HG03108 (cell line): ENCODE results near the gene UHRF1.

Experiments
- ATAC-seq: cut with Tn5 transposase; IDR thresholded peaks from one replicate; pipeline ENCODE4 v1.9.1; 2021; ENCODE audit warnings: moderate library complexity; ENCODE audit not compliant: unreplicated experiment

UHRF1 gene

GRCh38 chr19:4987256-4987655 is 78.0 kb downstream of the UHRF1 start:
- ATAC-seq: no peak

GRCh38 chr19:4987692-4988370 is 78.5 kb downstream of the UHRF1 start:
- no peak for ATAC-seq

DNA sequence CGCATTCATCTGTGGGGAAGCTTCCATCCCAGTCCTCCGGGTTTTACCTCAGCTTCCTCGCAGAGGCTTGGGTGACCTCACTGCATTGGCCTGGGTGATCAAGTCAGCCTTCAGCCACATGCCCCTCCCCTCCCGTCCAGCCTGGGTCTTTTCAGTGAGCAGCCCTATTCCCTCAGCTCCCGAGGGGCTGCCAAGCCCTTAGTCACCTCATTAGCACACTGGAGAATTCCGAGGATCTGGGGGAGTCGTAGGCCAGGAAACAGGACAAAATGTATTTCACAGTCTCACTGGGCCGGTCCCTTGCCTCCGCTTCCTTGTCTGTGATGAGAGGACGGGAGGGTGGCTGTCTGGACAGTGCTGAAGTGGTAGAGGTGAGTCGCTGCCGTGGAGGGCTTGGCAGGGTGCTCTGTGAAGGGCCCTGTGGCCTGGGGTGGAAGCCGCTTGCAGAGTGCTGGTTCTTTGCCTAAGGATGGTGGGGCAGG is 79.5 kb downstream of the UHRF1 start:
- no peak for ATAC-seq

DNA sequence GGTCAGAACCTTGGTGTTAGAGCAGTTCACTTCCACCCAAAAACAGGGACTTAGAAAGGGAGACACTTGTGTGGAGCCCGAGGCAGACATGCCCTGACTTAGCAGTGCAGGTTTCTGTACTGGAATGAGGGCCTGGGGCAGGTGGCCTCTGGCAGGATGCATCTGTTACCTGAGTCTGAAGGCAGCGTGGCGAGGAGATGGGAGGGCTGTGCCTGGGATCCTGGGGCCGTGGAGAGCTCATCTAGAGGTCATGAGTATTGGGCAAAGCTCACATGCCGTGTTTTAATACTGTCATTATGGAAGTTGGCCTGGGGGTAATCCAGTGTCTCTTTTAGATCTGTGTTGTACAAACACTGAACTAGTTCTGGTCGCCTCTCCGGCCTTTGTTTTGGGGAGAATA is 81.0 kb downstream of the UHRF1 start:
- no peak for ATAC-seq

- ATAC-seq: no peak
Observed at GRCh38 chr19:4991538-4991937, 82.2 kb downstream of the UHRF1 start.

DNA sequence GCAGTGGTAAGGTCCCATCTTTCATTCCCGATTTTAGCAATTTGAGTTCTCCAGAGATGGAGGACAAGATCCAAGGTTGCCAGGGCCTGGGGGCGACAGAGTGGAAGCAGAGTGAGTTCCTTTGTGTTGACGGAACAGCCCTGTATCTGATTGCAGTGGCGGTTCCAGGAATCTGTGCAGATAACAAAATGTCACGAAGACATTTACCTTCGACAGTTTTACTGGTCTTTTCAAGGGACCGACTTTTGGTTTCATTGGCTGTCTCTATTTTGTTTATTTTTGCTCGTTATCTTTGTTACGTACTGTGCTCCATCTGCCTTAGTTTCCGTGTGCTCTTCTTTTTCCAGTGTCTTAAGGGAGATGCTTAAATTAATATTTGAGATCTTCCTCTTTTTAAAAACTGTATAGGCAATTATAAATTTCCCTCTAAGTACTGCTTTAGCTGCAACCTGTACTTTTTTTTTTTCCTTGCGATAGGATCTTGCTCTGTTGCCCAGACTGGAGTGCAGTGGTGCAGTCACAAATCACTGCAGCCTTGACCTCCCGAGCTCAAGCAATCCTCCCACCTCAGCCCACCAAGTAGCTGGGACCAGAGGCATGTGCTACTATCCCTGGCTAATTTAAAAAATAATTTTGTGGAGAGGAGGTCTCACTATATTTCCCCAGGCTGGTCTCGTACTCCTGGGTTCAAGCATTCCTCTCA is 82.8 kb downstream of the UHRF1 start:
- ATAC-seq: no peak

DNA sequence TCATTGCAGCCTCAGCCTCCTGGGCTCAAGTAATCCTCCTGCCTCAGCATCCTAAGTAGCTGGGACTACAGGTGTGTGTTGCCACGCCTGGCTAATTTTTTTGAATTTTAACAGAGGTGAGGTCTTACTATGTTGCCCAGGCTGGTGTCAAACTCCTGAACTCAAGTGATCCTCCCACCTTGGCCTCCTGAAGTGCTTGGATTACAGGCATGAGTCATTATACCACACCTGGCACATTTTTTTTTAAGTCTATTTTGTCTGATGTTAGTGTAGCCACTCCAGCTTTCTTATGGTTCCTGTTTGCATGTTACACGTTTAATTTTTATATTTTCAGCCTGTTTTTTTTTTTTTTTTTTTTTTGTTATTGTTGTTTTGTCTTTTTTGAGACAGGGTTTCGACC is 84.4 kb downstream of the UHRF1 start:
- no peak for ATAC-seq

GRCh38 chr19:4996701-4997100 is 87.4 kb downstream of the UHRF1 start:
- ATAC-seq: no peak

DNA sequence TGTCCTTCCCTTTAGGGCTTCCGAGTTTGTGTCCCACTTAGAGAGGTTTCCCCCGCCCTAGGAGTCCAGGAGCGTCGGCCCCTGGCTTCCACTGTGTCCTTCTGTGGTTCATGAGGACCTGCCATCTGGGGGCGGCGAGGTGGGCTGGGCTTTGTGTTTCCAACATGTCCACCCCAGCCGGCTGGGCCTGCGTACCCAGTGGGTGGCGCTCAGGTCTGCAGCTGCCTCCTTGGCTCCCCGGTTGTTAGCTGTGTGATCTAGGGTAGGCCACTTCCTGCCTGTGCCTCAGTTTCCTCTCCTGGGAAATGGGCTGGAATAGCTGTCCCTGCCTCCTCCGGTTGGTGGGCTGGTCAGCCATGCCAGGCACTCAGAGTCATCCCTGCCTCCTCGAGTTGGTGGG is 88.0 kb downstream of the UHRF1 start:
- no peak for ATAC-seq

- ATAC-seq: no peak
Observed at GRCh38 chr19:5000120-5000611, 90.9 kb downstream of the UHRF1 start.

- ATAC-seq: no peak
Observed at GRCh38 chr19:5001615-5002014, 92.3 kb downstream of the UHRF1 start.

GRCh38 chr19:5002143-5002542 is 92.8 kb downstream of the UHRF1 start:
- ATAC-seq: no peak

DNA sequence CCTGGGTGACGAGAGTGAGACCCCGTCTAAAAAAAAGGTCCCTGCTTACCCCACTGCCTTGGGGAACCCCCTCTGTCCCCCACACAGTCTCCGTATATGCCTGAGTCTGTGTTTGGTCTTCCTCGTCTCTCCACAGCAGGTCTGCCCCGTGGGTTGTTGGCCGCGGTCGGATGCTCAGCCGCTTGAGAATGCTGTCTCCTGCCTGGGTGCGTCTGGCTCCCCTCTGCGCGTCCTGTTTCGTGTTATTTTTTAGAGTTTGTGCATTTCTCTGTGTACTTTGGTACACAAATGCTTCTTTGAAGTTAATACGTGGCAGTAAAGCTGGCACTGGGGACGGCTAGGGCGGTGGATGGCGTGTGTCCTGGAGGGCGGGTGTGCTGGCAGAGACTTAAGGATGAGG is 94.5 kb downstream of the UHRF1 start:
- no peak for ATAC-seq

DNA sequence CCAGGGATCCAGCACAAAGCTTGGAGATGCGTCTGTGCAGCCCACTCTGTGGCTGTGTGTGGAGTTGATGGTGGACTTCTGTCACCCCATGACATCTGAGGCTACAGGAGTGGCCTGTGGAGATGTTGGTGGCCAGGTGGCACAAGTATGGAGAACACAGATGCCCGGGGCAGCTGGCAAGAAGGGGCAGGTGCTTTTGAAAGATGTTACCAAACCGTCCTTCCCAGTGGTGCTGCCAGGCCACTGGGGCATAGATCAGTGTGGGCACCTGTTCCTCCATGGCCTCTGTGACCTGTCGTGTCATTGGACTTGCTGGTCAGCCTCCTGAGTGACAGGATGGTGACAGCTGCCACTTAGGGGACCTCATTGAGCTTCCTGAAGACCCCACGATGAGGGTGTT is 95.8 kb downstream of the UHRF1 start:
- no peak for ATAC-seq

DNA sequence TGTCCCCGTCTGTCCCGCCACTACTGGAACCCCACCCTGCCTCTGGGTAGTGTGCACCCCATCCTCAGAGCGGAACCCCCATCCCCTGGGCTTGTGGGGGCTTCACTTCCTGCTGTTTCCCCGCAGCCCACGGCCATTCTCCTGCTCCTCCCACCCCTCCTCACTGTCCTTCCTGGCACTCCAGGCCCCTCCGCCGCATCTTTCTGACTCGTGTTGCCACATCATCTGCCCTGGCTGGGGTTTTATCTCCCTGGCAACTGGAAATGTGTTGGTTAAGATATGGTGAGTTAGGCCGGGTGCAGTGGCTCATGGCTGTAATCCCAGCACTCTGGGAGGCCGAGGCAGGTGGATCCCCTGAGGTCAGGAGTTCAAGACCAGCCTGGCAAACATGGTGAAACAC is 96.9 kb downstream of the UHRF1 start:
- no peak for ATAC-seq

- ATAC-seq: no peak
Observed at GRCh38 chr19:5006821-5007220, 97.5 kb downstream of the UHRF1 start.
